MM.1S (cell line): Measurements from ENCODE around the gene NARF.

Experiments used
- CTCF ChIP-seq: fragments of 300-600 bp; sonication (generic); IDR thresholded peaks from 2 replicates; pipeline ENCODE4 v1.5.1; 2016; ENCODE audit warnings: antibody characterized with exemption, low read length, mixed read lengths
- EZH2 ChIP-seq: fragments of 300-600 bp; sonication (generic); optimal IDR thresholded peaks from 2 replicates; pipeline ENCODE3; 2017; ENCODE audit warnings: low read depth, mild to moderate bottlenecking, antibody characterized with exemption, low read length, mixed read lengths
- EZH2phosphoT487 ChIP-seq: fragments of 300-600 bp; sonication (generic); IDR thresholded peaks from 2 replicates; pipeline ENCODE4 v1.6.1; 2018; ENCODE audit warnings: antibody characterized with exemption, low read length

GRCh38 chr17:82477934-82478333, 19.4 kb downstream of the NARF start:
- TF ChIP-seq CTCF (no peak), EZH2 (no peak), EZH2phosphoT487 (no peak)
